Measurements from ENCODE around the gene BICD1.

DNA sequence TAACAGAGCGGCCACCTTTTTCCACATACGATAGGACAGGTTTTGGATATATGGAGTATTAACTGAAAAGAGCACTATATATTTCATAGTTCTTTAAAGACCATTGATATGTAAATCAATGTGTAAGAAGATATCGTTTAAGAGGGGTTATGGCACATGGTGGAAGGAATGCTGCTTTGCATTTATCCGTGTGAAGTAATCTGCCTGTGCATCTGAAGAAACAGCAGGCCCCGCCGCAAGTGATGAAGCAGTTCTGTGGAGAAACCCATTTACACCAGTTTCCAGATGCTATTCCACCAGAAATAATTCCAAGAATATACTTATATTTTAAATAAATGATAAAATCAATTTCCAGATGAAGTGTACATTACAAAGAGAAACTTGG is 72.4 kb downstream of the BICD1 start:
- TF ChIP-seq POLR2A (IDR thresholded peaks at IDR 0.05; ENCODE audit: low read length) (no peak), GATA1 (IDR thresholded peaks at IDR 0.05; ENCODE audit: low read depth, low read length) (no peak)

Data from erythroblast (primary cell).